Activated T-helper 2 cell treated with anti-CD3 and anti-CD28 coated beads, Interferon-gamma antibody, Interleukin-2, Interleukin-4, amounts not matched to agents 10 μg/mL and 5 μg/mL and 100 μg/mL, durations not matched to agents 14 hours and 24 hours and 36 hours (primary cell): ENCODE measurements around the gene KCNQ5. TPM values are rescaled to one million over a fixed set of nuclear protein-coding genes. Genes with fewer than 3 reads are reported as not detected.
"Not testable (repeated sequence)": the region's sequence is repeated elsewhere in the genome, so short reads cannot be mapped to it uniquely, and the experiment has no call there.

Experiments used
- DNase-seq: peaks from one replicate; pipeline ENCODE4 v3.0.0; 2021; ENCODE audit warnings: low spot score
- H3K27ac Mint-ChIP-seq: one replicate; pipeline ENCODE4 v1.8.0; 2021; ENCODE audit warnings: mixed read lengths
- H3K27me3 Mint-ChIP-seq: one replicate; pipeline ENCODE4 v1.8.0; 2021; ENCODE audit warnings: low read depth, mixed read lengths
- H3K36me3 Mint-ChIP-seq: one replicate; pipeline ENCODE4 v1.8.0; 2021; ENCODE audit warnings: low read depth, mixed read lengths
- H3K4me1 Mint-ChIP-seq: one replicate; pipeline ENCODE4 v1.8.0; 2021; ENCODE audit warnings: low read depth, mixed read lengths
- H3K4me3 Mint-ChIP-seq: one replicate; pipeline ENCODE4 v1.8.0; 2021; ENCODE audit warnings: low read depth, mild to moderate bottlenecking, moderate library complexity, mixed read lengths
- H3K9me3 Mint-ChIP-seq: one replicate; pipeline ENCODE4 v1.8.0; 2021; ENCODE audit warnings: mixed read lengths
- intact Hi-C: fragments of 100-400 bp; cut with micrococcal nuclease; formaldehyde crosslinking; loops from one replicate; pipeline ENCODE4 v1.15.1; 2023
- total RNA-seq: library from RNA; stranded (reverse); gene quantifications from 2 replicates; pipeline ENCODE4 v1.2.3, GENCODE V29; 2022

KCNQ5 gene
- total RNA-seq, 1 donor from 2014 or later = 15.3 TPM

DNA sequence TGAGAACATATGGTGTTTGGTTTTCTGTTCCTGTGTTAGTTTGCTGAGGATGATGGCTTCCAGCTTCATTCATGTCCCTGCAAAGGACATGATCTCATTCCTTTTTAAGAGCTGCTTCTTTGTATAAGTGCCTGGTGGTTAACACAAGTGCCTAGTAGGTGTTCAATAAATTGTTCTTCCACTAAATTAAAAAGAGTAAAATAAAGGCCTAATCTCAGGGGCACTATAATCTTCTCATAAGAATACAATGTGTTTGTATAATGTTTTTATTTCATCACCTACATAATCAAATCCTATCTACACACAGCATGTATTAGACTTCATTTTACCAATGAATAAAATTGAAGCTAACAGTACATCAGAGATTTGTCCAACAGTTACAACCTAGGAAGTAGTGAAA lies 350.7 kb downstream of the KCNQ5 start:
- peaks cover 3% of the 10 kb centered on the region for H3K4me1 Mint-ChIP-seq
- DNase-seq = no peak
- no peak overlapping the region for H3K4me3 Mint-ChIP-seq
- H3K9me3 Mint-ChIP-seq = no peaks in the 10 kb centered on the region
- H3K36me3 Mint-ChIP-seq = no peaks in the 10 kb centered on the region
- intact Hi-C loops = no loop called here
- no peak overlapping the region for H3K27ac Mint-ChIP-seq
- no peaks in the 10 kb centered on the region for H3K27me3 Mint-ChIP-seq

DNA sequence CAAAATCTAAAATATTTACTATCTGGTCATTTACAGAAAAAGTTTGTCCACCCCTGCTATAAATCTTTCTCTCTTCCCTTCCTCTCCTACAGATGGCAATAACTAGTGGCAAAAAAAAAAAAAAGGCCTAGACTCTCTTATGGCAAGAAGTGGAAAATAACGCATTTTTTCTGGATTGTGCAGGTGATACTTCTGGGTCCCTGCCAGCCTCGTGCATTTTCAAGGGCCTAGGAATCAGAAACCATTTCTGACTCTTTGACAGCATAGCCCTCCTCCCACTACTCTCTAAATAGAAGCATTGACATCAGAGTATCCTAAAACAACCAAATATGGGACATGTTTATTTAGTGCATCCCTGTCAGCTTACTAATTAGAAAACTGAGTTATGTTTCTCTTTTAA lies 352.4 kb downstream of the KCNQ5 start:
- Mint-ChIP-seq H3K27ac (no peak overlapping the region), H3K9me3 (peaks cover 4% of the 10 kb centered on the region), H3K36me3 (no peaks in the 10 kb centered on the region), H3K4me1 (peaks cover 5% of the 10 kb centered on the region), H3K27me3 (no peaks in the 10 kb centered on the region), H3K4me3 (no peak overlapping the region)
- no peak for DNase-seq
- intact Hi-C loops = no loop called here

DNA sequence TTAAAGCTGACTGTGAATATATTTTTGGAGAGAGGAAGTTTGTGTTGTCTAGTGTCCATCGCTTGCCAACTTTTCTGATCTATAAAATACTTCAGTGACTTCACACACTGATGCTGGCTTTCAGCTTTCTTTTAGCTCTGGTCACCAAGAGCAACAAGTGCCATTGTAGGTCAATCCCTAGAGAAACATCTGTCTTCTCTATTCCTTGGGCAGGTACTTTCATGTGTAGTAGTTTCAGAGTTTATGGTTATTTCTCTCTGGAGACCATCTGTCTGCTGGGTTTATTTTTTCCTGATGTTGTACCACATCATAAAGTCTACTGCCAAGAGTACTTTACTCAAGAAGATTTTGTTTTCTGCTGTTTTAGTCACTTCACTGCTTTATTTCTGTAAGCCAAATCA lies 353.5 kb downstream of the KCNQ5 start:
- no peak overlapping the region for H3K27ac Mint-ChIP-seq
- DNase-seq = no peak
- peaks cover 8% of the 10 kb centered on the region for H3K9me3 Mint-ChIP-seq
- intact Hi-C loops = no loop called here
- no peaks in the 10 kb centered on the region for H3K27me3 Mint-ChIP-seq
- peaks cover 5% of the 10 kb centered on the region for H3K4me1 Mint-ChIP-seq
- H3K36me3 Mint-ChIP-seq = no peaks in the 10 kb centered on the region
- no peak overlapping the region for H3K4me3 Mint-ChIP-seq

DNA sequence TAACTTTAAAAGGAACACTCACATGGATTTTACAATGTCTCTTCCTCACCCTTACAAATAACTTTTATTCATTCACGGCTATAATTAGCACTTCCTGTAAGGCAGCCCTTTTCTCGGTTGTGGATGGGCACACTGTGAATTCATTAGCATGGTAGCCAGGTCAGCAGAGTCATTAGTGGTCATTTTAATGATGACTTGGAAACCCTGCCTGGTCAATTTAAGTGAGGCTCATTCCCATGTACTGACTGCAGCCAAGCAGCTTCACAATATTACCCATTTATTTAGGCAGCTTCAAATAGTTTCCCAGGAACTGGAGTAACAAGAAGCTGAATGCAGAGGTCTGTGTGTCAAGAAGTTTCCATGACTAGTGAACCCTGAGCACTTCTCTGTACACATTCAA lies 354.6 kb downstream of the KCNQ5 start:
- H3K27me3 Mint-ChIP-seq = no peaks in the 10 kb centered on the region
- H3K4me3 Mint-ChIP-seq = no peak overlapping the region
- intact Hi-C loops = no loop called here
- H3K9me3 Mint-ChIP-seq = peaks cover 12% of the 10 kb centered on the region
- no peak overlapping the region for H3K27ac Mint-ChIP-seq
- peaks cover 5% of the 10 kb centered on the region for H3K4me1 Mint-ChIP-seq
- no peaks in the 10 kb centered on the region for H3K36me3 Mint-ChIP-seq
- no peak for DNase-seq

DNA sequence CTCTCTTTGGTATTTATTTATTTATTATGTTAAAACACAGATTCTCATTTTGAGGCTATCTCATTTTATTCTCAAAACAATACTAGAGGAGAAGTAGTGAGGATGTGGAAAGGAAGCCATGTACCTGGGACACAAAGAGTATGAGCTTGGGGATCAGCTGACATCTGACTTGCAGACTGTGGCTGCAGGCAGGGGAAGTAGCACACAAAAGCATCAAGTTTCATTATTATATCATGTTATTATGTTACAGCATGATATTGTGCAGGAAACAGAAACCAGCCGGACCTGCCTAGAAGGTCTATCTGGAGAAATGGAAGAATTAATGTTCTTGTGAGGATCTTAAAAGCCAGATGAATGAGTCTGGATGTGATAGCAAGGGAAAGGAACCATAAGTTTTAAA lies 355.2 kb downstream of the KCNQ5 start:
- Mint-ChIP-seq H3K9me3 (peaks cover 18% of the 10 kb centered on the region), H3K4me3 (no peak overlapping the region), H3K4me1 (peaks cover 5% of the 10 kb centered on the region), H3K27ac (no peak overlapping the region), H3K27me3 (no peaks in the 10 kb centered on the region), H3K36me3 (no peaks in the 10 kb centered on the region)
- intact Hi-C loops = no loop called here
- no peak for DNase-seq

DNA sequence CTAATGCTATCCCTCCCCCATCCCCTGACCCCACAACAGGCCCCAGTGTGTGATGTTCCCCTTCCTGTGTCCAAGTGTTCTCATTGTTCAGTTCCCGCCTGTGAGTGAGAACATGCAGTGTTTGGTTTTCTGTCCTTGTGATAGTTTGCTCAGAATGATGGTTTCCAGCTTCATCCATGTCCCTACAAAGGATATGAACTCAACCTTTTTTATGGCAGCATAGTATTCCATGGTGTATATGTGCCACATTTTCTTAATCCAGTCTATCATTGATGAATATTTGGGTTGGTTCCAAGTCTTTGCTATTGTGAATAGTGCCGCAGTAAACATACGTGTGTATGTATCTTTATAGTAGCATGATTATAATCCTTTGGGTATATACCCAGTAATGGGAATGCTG lies 356.9 kb downstream of the KCNQ5 start:
- H3K36me3 Mint-ChIP-seq, DNase-seq, H3K4me3 Mint-ChIP-seq, H3K27ac Mint-ChIP-seq, H3K27me3 Mint-ChIP-seq, H3K4me1 Mint-ChIP-seq, intact Hi-C loops: not testable (repeated sequence)
- H3K9me3 Mint-ChIP-seq = peaks cover 23% of the 10 kb centered on the region

DNA sequence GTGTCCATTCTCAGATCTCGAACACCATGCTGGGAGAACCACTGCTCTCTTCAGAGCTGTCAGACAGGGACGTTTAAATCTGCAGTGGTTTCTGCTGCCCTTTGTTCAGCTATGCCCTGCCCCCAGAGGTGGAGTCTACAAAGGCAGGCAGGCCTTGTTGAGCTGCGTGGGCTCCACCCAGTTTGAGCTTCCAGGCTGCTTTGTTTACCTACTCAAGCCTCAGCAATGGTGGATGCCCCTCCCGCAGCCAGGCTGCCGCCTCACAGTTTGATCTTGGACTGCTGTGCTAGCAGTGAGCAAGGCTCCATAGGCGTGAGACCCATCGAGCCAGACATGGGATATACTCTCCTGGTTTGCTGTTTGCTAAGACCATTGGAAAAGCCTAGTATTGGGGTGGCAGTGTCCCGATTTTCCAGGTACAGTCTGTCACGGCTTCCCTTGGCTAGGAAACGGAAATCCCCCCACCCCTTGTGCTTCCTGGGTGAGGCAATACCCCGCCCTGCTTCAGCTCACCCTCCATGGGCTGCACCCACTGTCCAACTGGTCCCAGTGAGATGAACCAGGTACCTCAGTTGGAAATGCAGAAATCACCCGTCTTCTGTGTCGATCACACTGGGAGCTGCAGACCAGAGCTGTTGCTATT lies 362.4 kb downstream of the KCNQ5 start:
- DNase-seq, H3K4me3 Mint-ChIP-seq, intact Hi-C loops, H3K27ac Mint-ChIP-seq, H3K27me3 Mint-ChIP-seq, H3K36me3 Mint-ChIP-seq: not testable (repeated sequence)
- peaks cover 10% of the 10 kb centered on the region for H3K4me1 Mint-ChIP-seq
- peaks cover 36% of the 10 kb centered on the region for H3K9me3 Mint-ChIP-seq

DNA sequence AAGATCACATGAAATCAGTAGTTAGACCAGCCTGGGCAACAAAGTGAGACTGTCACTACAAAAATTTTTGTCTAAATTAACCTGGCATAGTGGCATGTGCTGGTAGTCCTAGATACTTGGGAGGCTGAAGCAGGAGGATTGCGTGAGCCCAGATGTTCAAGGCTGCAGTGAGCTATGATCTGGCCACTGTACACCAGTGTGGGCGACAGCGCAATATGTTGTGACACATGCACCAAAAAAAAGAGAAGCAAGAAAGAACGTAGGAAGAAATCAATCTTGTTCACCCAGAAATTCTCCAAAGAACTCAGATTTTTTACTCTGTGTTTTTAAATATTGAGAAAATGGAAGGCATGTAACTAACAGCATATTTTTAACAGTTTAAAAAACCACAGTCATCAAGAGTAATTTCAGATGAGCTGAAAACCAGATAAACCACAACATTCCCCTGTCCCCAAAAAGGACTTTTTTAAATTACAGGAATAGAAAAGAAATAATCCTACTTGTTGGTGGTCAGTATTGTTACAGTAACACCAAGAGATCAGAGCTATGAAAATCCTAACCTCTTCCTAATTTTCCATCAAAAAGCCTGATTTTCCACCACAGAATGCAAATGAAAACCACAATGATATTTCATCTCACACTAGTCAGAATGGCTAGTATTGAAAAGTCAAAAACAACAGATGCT lies 363.3 kb downstream of the KCNQ5 start:
- no peak for DNase-seq
- intact Hi-C loops = no loop called here
- peaks cover 34% of the 10 kb centered on the region for H3K9me3 Mint-ChIP-seq
- H3K27ac Mint-ChIP-seq = no peak overlapping the region
- H3K4me1 Mint-ChIP-seq = peaks cover 10% of the 10 kb centered on the region
- peaks cover 3% of the 10 kb centered on the region for H3K36me3 Mint-ChIP-seq
- H3K4me3 Mint-ChIP-seq = no peak overlapping the region
- H3K27me3 Mint-ChIP-seq = no peaks in the 10 kb centered on the region

DNA sequence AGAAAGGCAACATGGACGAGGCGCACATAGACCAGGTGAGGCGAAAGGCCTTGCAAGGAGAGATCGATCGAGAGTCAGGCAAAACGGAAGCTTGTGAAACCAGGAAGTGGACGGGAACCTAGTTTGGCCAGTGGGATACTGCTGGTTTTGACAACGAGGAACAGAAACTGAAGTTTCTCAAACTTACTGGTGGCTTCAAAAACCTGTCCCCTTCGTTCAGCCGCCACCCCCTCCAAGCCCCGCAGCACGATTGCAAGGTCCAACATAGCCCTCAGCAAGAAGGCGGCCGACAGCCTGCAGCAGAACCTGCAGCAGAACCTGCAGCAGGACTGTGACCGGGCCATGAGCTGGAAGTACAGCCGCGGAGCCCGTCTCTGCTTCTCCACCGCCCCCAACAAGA lies 365.4 kb downstream of the KCNQ5 start:
- no peak for DNase-seq
- Mint-ChIP-seq H3K36me3 (peaks cover 3% of the 10 kb centered on the region), H3K27me3 (no peaks in the 10 kb centered on the region), H3K4me1 (peaks cover 10% of the 10 kb centered on the region), H3K27ac (no peak overlapping the region), H3K9me3 (peaks cover 21% of the 10 kb centered on the region), H3K4me3 (no peak overlapping the region)
- intact Hi-C loops = no loop called here

DNA sequence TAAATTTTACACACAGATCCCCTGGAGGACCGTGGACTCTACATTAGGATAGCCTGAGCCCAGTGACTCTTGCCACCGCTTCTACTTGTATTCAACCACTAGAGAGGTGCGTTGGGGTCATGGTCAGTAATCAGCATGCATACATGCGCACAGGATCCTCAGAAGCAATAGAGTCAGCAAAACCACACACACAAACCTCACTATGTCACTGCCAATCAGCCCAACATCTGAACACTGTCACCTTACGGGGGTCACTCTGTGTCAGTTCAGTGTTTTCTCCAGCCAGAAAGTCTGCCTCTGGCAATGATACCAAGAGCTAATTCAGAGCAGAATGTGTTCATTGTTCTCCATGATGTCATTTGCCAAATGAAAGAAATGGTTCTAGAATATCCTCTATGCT lies 378.1 kb downstream of the KCNQ5 start:
- Mint-ChIP-seq H3K27me3 (no peaks in the 10 kb centered on the region), H3K9me3 (no peaks in the 10 kb centered on the region), H3K36me3 (no peaks in the 10 kb centered on the region), H3K4me1 (no peaks in the 10 kb centered on the region), H3K4me3 (no peak overlapping the region), H3K27ac (no peak overlapping the region)
- DNase-seq = no peak
- intact Hi-C loops = no loop called here

DNA sequence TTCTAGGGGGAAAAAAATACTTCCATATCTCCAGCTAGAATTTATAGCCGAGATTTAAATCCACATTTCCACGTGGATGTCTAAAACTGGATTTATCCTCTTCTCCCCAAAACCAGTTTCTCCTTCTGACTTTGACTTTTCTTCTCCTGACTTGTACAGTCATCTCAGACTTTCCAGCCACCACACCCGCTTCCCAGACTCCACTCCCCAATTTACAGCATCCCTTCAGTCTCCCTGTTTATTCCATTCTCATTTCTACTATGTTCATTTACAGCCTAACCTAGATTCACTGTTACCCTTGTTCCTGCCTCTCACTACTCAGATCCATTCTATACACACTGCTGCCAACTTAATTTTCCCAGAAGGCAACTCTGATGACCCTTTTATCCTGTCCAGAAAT lies 378.6 kb downstream of the KCNQ5 start:
- no peaks in the 10 kb centered on the region for H3K9me3 Mint-ChIP-seq
- H3K4me1 Mint-ChIP-seq = no peaks in the 10 kb centered on the region
- intact Hi-C loops = no loop called here
- DNase-seq = no peak
- H3K27ac Mint-ChIP-seq = no peak overlapping the region
- H3K36me3 Mint-ChIP-seq = no peaks in the 10 kb centered on the region
- no peak overlapping the region for H3K4me3 Mint-ChIP-seq
- H3K27me3 Mint-ChIP-seq = no peaks in the 10 kb centered on the region

DNA sequence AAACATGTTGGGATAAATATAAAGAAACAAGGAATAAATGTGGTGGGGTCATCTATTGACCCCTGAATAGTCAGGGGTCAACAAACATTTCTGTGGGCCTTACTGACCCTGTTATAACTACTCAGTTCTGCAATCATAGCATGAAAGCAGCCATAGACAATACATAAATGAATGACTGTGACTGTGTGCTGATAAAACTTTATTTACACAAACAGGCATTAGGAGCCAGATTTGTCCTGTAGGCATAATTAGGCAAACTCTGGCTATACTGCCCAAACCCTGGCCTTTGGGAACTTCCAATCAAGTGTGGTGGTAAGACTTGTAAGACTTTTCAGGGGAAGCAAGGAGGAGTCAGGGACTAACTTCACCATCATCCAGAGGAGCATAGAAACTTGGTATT lies 380.7 kb downstream of the KCNQ5 start:
- DNase-seq = no peak
- no peaks in the 10 kb centered on the region for H3K36me3 Mint-ChIP-seq
- intact Hi-C loops = no loop called here
- no peaks in the 10 kb centered on the region for H3K9me3 Mint-ChIP-seq
- H3K4me3 Mint-ChIP-seq = no peak overlapping the region
- H3K27ac Mint-ChIP-seq = no peak overlapping the region
- H3K4me1 Mint-ChIP-seq = no peaks in the 10 kb centered on the region
- H3K27me3 Mint-ChIP-seq = no peaks in the 10 kb centered on the region

DNA sequence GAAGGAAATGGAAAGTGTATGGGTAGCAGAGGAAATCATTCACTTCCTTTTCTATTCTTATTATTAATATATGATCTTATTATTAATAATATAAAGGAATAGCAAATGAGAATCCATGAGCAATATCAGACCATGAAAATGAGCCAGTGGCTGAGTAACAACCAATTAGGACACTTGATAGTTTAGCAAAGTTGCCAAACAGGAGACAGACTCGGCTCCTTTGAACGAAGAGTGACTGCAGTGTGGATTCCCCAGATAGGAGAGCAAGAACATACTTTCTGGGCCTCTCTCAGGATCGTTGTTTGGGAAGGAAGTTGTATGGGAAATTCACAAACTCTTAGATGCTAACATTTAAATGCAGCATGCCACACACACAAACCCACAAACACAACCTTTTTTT lies 381.4 kb downstream of the KCNQ5 start:
- Mint-ChIP-seq H3K36me3 (peaks cover 6% of the 10 kb centered on the region), H3K4me1 (no peaks in the 10 kb centered on the region), H3K27me3 (no peaks in the 10 kb centered on the region), H3K27ac (no peak overlapping the region), H3K4me3 (no peak overlapping the region), H3K9me3 (no peaks in the 10 kb centered on the region)
- DNase-seq = no peak
- intact Hi-C loops = no loop called here
